Measurements from ENCODE around the gene OR6C6.
"Not testable (repeated sequence)": the region's sequence is repeated elsewhere in the genome, so short reads cannot be mapped to it uniquely, and the experiment has no call there.

Gene OR6C6

DNA sequence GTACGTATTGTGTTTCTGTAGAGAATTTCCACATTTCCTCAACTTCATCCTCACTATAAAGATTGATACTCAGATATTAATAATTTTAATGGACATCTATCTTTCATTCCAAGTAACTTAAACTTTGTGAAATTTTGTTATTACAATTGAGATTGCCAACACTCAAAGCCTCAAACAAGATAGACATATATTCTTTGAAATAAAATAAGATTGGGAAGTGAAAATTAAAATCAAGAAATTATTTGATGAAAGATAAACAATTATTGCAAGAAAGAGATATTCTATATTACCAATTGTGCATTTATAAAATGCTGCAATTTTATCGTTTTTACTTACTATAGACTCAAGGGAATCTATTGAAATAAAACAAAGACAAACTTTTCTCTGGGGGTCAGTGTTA, at the start of gene OR6C6:
Gene OR6C6, minus strand, starts transcription at position 101 of the 400 bp plus-strand sequence. CDS start 1,337 bp downstream, outside the sequence.
- DNase-seq, result no peak

DNA sequence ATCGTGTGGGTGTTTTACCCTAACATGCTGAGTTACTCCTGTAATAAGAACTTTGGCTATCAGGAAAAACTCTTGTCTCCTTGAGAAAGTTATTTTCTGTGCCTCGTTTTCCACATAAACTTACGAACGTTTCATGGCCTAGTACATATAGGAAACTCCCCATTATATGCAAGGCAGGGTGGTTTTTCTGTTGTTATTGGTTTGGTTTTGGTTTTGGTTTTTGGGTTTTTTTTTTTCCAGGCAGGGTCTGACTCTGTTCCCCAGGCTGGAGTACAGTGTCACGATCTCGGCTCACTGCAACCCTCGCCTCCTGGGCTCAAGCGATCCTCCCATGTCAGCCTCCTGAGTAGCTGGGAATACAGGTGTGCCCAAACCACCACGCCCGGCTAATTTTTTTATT, 39.6 kb upstream of the OR6C6 start:
- no peak for DNase-seq

DNA sequence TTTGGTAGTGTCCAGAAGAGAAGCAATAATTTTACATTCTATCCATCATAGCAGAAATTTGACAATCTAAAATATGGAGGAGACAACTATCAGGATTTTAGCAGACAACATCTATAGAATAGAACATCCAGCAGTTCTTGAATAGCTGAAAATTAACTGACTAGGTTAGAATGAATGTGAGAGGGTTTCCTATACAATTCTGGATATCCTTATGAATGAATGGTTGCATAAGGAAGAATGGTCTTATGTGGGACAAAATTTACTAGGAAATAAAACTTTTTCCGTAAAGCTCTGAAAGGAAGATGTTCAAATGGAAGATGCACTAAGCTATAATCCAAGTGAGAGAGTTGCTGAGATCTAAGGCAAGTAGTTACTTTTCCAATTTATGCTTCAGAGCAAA, 34.1 kb upstream of the OR6C6 start, which contains the start of gene OR6C3:
Gene OR6C3, plus strand, starts transcription at position 301 of the 400 bp plus-strand sequence. CDS start 955 bp downstream, outside the sequence.
- no peak for DNase-seq

DNA sequence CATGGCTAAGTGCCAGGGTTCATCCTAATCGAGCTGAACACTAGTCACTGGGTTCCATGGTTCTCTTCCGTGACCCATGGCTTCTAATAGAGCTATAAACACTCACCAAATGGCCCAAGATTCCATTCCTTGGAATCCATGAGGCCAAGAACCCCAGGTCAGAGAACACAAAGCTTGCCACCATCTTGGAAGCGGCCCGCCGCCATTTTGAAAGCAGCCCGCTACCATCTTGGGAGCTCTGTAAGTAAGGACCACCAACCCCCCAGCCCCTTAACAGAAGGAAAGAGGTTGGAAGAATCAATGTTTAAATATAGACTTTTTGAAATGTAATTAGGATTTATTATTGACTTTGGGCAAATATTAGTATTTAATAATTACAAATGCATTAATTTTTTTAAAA, 29.4 kb upstream of the OR6C6 start:
- DNase-seq, result not testable (repeated sequence)

DNA sequence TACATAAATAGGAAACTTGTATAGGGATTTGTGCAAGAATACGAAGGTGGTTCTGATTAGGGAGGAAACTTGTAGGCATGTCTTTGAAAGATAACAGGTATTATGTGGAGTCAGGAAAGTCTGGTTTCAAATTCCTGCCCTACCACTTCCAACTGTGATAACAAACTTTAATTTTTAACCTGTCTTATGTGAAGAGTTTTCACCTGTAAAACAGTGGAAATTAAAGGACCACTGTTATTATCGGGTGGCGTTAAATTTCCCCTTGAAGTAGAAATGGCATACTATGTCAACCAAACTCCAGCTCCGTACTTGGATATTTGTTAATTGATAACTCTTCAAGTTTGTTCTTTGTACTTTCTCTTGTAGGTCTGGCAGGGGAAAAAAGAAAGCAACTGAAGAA, 23.8 kb upstream of the OR6C6 start:
- DNase-seq, result no peak

DNA sequence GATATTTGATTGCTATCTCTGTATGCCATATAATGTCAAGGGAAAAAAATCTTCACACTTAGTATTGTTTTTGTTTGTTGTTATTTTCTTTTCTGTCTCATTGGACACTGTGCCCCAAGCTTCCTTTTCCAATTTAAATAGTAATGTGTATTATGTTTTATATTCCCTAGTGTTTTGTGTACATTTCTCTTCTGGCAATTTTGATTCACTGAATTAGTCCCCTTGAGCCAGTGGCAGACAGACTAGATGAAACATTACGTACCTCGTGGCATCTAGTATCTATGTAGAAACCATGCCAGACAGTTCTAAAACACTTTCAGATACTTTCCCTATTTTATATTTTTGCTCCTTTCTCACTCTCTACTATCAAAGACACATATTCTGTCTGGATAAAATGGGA, 17.7 kb upstream of the OR6C6 start, which contains the start of gene OR6C1:
Gene OR6C1, plus strand, starts transcription at position 301 of the 400 bp plus-strand sequence. CDS start 6,257 bp downstream, outside the sequence.
- DNase-seq, result no peak

DNA sequence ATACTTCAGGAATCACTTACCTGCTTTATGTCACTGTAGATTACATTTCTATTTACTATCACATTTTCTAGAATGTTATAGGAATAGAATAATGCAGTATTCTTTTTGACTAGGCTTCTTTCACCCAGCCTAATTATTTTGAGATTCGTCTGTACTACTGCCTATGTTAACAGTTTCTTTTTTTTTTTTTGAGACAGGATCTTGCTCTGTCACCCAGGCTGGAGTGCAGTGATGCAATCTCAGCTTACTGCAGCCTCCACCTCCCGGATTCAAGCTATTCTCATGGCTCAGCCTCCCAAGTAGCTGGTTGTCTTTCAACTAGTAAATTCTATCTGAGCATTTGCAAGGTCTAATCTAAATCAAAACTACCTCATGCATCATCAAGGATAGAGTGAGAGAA, 6.4 kb downstream of the OR6C6 start:
- no peak for DNase-seq

DNA sequence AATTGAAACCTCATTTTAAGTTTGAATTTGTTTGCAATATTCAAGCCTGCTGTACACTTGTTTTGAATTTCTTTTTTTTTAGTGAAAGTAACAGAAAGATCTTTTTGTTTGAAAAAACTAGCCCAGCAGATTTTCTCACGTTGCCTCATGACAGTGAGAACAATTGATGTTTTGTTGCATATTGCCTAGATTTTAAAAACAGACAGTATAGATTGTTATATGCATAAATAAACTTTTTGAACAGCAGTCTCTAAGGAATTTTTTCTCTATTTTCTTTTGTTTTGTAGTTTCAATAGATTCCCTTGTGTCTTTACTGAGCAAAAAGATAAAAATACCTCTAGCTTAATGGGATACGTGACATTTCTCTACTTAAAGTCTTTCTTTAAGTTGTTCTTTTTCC, 15.4 kb downstream of the OR6C6 start:
- DNase-seq, result no peak

DNA sequence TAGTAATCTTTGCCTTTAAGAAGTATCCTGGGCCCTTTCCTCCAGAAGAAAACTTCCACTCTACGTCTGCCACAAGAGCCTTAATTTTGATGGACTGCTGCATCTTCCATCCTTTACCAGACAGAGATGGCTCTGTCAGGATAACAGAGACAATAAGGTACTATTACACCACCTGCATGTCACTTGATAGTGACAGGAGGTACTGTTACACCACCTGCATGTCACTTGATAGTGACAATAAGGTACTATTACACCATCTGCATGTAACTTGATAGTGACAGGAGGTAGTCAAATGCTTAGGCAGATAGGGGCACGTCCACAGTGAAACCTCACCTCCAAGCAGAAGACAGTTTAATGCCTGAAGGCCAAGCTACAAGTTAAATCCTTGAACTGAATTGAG, 38.1 kb downstream of the OR6C6 start:
- DNase-seq, result no peak

DNA sequence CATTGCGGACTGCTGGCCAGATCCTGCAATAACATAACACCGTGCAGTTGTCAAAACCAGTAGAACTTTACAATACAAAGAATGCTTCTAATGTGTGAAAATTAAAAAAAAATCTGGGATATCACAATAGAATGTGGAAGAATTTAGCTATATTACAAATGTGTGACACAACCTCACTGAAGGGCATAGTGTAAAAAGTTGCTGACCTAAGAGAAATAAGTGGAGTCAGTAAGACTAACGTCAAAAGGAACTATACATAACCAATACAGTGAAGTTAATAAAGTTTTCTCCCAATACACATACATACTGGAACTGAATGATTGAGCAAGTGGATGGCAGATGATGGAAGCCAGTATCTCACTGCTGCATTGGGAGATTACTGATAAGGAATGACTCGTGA, 39.5 kb downstream of the OR6C6 start:
- DNase-seq, result no peak

DNA sequence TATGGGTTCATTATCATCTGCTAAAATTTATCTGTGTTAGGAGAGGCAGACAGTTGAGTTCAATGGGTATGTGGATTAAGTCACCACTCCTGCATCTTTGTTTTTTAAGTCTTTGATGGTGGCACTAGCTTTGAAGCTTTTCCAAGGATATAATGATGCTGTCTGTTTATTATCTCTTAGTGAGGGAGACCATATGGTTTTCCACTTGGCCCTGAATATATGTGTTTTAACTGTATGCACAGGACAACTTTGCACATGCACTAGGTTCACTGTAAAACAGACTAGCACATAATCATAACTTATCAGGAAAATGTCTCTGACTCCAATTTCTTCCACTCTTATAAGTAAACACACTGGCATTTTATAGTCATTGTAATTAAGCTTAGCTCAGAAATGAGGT, 43.1 kb downstream of the OR6C6 start:
- DNase-seq, result no peak

DNA sequence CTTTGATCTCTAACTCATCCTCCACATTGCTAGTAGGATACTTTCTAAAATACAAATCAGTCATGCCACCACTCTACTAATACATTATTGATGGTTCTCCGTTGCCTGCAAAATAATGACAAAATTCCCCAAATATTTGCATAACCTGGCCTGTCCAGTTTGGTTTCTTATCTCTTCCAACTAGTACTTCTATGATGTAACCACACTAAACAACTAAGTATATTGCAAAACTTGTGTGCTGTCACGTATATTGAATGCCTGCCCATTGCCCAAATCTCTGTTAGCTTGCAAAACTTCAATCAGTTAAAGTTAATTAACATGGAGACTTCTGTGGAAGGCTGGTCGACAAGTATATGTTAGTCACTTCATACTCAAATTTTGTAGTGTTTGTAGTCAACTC, 45.4 kb downstream of the OR6C6 start:
- no peak for DNase-seq

DNA sequence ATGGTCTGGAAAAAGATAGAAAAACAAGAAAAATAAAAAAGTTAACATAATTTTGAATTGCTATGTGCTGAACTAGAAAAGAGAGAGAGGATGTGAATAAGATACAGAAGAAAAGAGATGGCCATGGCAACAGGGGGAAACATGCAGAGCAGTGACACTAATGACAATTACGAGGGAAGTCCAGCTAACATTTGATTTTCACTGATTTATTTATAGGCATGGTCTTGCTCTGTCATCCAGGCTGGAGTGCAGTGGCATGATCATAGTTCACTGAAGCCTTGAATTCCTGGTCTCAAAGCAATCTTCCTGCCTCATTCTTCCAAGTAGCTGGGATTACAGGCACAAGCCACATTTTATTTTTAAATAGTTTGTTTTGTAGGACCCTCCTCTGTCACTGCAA, 50.2 kb downstream of the OR6C6 start:
- DNase-seq, result no peak

DNA sequence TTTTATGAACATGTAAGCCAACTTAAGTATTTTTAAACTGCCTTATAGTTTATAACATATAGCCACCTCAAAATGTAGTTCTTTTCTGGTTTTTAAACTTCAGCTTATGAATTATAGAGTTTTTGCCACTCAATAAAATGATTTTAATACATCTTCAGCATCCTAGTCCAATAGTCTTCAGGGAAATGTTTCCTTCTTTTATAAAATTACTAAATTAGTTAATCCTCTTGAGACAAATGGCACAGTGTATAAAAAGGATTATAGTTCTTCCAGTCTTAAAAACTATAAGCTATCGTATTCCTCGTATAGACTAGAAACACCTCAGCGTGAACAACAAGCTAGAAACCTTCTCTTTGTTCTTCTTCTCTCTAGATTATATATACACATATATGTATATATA, 52.1 kb downstream of the OR6C6 start, which contains the start of gene OR6C74:
Gene OR6C74, plus strand, starts transcription at position 301 of the 400 bp plus-strand sequence. CDS start 2,679 bp downstream, outside the sequence.
- no peak for DNase-seq
